Measurements from ENCODE around the gene SMIM17.

GRCh38 chr19:56594446-56594782, 48.5 kb upstream of the SMIM17 start:
- TF ChIP-seq CTCF (IDR thresholded peaks at IDR 0.05; ENCODE audit: low read depth, low read length, missing input control) (no peak), RXRA (IDR thresholded peaks at IDR 0.05) (no peak), RAD21 (IDR thresholded peaks at IDR 0.05) (no peak), FOXA2 (IDR thresholded peaks at IDR 0.05) (no peak), SP1 (IDR thresholded peaks at IDR 0.05) (no peak), HNF4G (IDR thresholded peaks at IDR 0.05) (no peak), TAF1 (conservative IDR thresholded peaks at IDR 0.05) (no peak)

All from liver (tissue), 3 donors.